Heart left ventricle (tissue), 16 donors: ENCODE measurements around the gene BCAN. TPM values are rescaled to one million over a fixed set of nuclear protein-coding genes. Genes with fewer than 3 reads are reported as not detected.
A peak's percentile ranks its signal among the peaks of the same experiment; 100 is the strongest.

ENCODE experiments used
- ATAC-seq, 4 donors: fragments of 200-7000 bp; cut with Tn5 transposase; one replicate each; pipeline ENCODE4 v1.9.1; 2020 to 2022; ENCODE audit warnings: moderate library complexity in 4 of 4, mild to moderate bottlenecking in 3 of 4, moderate number of reproducible peaks in 1 of 4
- DNase-seq, 5 donors: peaks; one replicate each; pipeline ENCODE4 v3.0.0-alpha.2; 2020
- H3K27ac ChIP-seq, 12 donors: fragments of 200-600 bp; sonication (generic) in 4 of 12; one replicate each; pipeline versions ENCODE4 v1.5.0 to v1.8.0; 2016 to 2022; ENCODE audit warnings: mild to moderate bottlenecking in 2 of 12
- H3K27me3 ChIP-seq, 9 donors: fragments of 200-600 bp; sonication (generic) in 2 of 9; one replicate each; pipeline versions ENCODE4 v1.5.1 to v1.8.0; 2016 to 2022; ENCODE audit warnings: mild to moderate bottlenecking in 3 of 9
- H3K36me3 ChIP-seq, 9 donors: fragments of 200-600 bp; sonication (generic) in 2 of 9; one replicate each; pipeline versions ENCODE4 v1.5.0 to v1.8.0; 2018 to 2022; ENCODE audit warnings: mild to moderate bottlenecking in 2 of 9
- H3K4me1 ChIP-seq, 12 donors: fragments of 200-600 bp; sonication (generic) in 4 of 12; one replicate each; pipeline versions ENCODE4 v1.5.0 to v1.8.0; 2016 to 2022; ENCODE audit warnings: mild to moderate bottlenecking in 3 of 12
- H3K4me3 ChIP-seq, 12 donors: fragments of 200-600 bp; sonication (generic) in 4 of 12; one replicate each; pipeline versions ENCODE4 v1.5.0 to v1.8.0; 2017 to 2022; ENCODE audit warnings: mild to moderate bottlenecking in 9 of 12, moderate library complexity in 4 of 12
- H3K9me3 ChIP-seq, 12 donors: fragments of 200-600 bp; sonication (generic) in 4 of 12; one replicate each; pipeline versions ENCODE4 v1.5.0 to v1.8.0; 2016 to 2022; ENCODE audit warnings: mild to moderate bottlenecking in 1 of 12
- POLR2A ChIP-seq, 2 donors: fragments of 450-650 bp; IDR thresholded peaks; one replicate each; pipeline ENCODE4 v1.6.1; 2017; ENCODE audit warnings: antibody characterized with exemption in 2 of 2, mild to moderate bottlenecking in 2 of 2, moderate library complexity in 2 of 2
- WGBS, 4 donors: extraction: QIAGEN DNeasy Blood & Tissue Kit in 2 of 4; methylation state at CpG; one replicate each; pipeline versions ENCODE4 v1.1.5 to v1.1.7; 2013 to 2018; 5-methylcytosine and 5-hydroxymethylcytosine counted together
- intact Hi-C, 10 donors: fragments of 100-400 bp; cut with DNase I; formaldehyde crosslinking; loops; one replicate each; pipeline versions ENCODE4 v1.11.1 to v1.14.2; 2022
- polyA plus RNA-seq, 2 donors: library from polyadenylated mRNA; stranded (reverse); fragments of 200-250 nt; gene quantifications; one replicate each; pipeline ENCODE4 v1.2.3, GENCODE V29; 2013
- total RNA-seq, 9 donors: library from RNA; depleted of rRNA in 2 of 9; stranded (reverse); fragments of >200 nt in 2 of 9; fragmentation: NEBNext Ultra II Directional in 3 of 9; extraction: Animal tissue kit (Norgen Biotek cat#: 25700) in 3 of 9; gene quantifications; one replicate each; pipeline versions ENCODE4 v1.1.0 to v1.2.4, GENCODE V29; 2016 to 2023
- TF ChIP-seq, protein P1 (sequence below), 12 donors: fragments of 200-600 bp; sonication (generic) in 4 of 12; IDR thresholded peaks; one replicate each; pipeline versions ENCODE4 v1.5.0 to v1.8.0; 2018 to 2022; ENCODE audit warnings: antibody characterized with exemption in 12 of 12, mild to moderate bottlenecking in 5 of 12
- donor health status: ischemic (EF 13 %, LVEDD 7.1; RV severe dilation, severe dysfunction).
- donor health status: healthy with polysubstance abuse.
- donor health status: DM: no; HTN: yes; CAD: no.
- donor health status: DM: no; HTN: no; CAD: no.
- donor health status: ischemic (EF 25% LVEDD 6.9; RV normal size, moderate dysfunction).
- donor health status: ischemic (EF 25% LVEDD 5.7; RV mildly dilated, moderate dysfunction).
- donor health status: healthy.
- donor health status: DM: yes; HTN: yes; CAD: no.
- donor health status: ischemic (EF 35%, LVEDD 5.7; RV mildly dilated, moderate dysfunction).
- donor health status: nonischemic (EF 11% LVEDD 7.7; RV severe dilation, severe dysfunction).
- donor health status: DM: yes; HTN: yes; CAD: no.
- donor health status: PGD.
- donor health status: ischemic (EF 29% LVEDD 5.4; RV normal size, mild dysfunction).
- donor health status: nonischemic (EF 23%, LVEDD 6.1; RV moderate dilation, normal function).

The BCAN gene
- total and polyA plus RNA-seq, 11 donors = 0.09 to 0.27 (median 0.13) TPM; not detected in 5

DNA sequence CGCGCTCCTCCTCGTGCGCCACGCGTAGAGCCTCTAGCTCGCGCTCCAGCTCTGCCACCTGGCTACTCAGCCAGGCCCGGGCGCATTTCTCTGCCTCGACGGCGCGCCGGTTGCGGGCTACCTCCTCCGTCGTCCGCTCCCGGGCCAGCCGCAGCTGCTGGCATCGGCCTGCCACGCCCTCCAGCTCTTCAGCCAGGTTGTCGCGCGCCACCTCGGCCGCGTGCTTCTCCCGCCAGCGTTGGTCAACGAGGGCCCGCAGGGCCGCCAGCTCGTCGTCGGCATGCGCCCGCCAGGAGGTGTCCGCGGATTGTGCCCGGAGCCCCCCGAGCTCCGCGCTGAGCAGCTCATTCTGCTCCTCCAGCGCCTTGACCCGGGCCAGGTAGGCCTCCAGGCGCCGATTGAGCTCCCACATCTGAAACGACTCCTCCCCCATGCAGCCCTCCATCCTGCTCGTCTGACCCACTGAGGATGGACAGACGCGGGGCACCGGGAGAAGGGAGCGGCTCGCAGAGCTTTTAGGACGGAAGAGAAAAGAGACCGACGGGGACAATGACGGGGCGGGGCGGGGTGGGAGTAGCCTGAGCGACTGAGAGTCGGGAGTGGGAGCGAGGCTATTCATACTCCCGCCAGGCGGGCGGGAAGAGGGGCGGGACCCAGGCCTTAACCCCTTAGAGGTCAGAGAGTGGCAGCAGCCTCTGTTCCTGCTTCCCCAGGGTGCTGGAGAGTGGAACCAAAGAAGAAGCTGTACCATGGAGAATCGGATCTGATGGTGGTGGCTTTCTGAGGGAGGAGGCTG is 35.1 kb downstream of the BCAN start, which contains the start of gene NES:
TSS of gene NES (minus strand) at position 588 of the 796 bp plus-strand sequence. CDS start at position 445, 143 bp downstream.
- ATAC-seq (peak; percentile 85 to 92 (median 88)), DNase-seq (peak; percentile 86 to 91 (median 90))
- peak within 1 kb of the TSS; percentile 51 to 92 (median 70) for H3K4me3 ChIP-seq
- H3K27ac ChIP-seq = peak within 1 kb of the TSS; percentile 84 to 98 (median 91)
- TF ChIP-seq, protein P1, sequence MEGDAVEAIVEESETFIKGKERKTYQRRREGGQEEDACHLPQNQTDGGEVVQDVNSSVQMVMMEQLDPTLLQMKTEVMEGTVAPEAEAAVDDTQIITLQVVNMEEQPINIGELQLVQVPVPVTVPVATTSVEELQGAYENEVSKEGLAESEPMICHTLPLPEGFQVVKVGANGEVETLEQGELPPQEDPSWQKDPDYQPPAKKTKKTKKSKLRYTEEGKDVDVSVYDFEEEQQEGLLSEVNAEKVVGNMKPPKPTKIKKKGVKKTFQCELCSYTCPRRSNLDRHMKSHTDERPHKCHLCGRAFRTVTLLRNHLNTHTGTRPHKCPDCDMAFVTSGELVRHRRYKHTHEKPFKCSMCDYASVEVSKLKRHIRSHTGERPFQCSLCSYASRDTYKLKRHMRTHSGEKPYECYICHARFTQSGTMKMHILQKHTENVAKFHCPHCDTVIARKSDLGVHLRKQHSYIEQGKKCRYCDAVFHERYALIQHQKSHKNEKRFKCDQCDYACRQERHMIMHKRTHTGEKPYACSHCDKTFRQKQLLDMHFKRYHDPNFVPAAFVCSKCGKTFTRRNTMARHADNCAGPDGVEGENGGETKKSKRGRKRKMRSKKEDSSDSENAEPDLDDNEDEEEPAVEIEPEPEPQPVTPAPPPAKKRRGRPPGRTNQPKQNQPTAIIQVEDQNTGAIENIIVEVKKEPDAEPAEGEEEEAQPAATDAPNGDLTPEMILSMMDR (IDR thresholded peaks at IDR 0.05) = no peak
- TF ChIP-seq POLR2A (IDR thresholded peaks at IDR 0.05) = peak in 1 of 2 donors; percentile 58
- H3K4me1 ChIP-seq = peaks cover 4 to 58% (median 39%) of the 10 kb centered on the region in 12 donors
- intact Hi-C loops = loop anchor here in 5 of 10 donors (1.0 to 5.0 kb wide), 3 partner anchors 17 to 175 kb away; partner anchors contain the start of gene MEF2D (in 1 of the 5)
- H3K27me3 ChIP-seq = peaks cover 0 to 47% (median 0%) of the 10 kb centered on the region in 9 donors
- H3K36me3 ChIP-seq = peaks cover 0 to 32% (median 19%) of the 10 kb centered on the region in 9 donors
- no peaks in the 10 kb centered on the region for H3K9me3 ChIP-seq
- 0 to 1% (median 1%) methylated on average over 19 to 70 of the region's 70 CpGs for WGBS, 4 donors

DNA sequence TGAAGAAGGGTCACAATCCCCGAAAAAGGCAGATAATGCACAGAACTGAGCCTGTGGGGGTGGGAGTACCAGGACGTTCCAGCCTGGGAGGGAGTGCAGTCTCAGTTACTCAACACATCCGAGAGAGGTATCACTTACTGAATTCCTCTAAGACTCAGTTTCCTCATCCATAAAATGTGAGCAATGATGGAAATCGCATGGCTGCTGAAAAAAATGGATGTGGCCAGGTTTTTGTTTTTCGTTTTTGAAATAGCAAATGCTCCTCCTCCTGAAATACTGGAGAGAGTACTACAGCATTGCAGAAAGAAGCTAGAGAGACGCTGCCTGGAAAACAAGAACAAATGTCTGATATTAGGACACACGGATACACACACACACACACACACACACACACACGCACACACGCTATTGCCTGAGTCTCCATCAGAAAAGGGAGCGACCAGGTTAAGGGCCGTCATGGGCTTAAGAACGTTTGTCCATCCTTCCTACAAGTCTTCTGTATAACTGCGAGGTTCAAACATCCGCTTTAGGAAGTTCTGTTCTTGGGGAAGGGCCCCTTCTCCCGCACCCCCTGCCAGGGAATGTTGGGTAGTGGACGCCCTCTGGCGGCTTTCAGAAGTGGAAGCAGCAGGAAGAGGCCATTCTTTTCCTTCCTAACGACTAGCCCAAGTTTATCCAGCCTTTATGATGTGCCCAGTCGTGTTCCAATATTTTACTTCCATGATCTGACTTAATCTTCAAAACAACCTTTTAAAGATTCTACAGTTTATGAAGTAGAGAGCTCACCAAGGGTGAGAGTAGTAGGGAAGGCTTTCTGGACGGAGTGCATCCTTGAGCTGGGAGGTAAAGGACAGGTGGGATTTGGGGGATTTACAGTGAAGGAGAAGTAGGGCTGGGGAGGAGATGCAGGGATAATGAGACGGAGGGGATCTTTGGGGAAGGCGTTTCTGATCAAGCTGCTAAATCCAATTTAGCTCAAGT is 36.0 kb downstream of the BCAN start:
- Histone ChIP-seq H3K9me3 (no peaks in the 10 kb centered on the region), H3K27ac (peak overlapping the region in 11 of 12 donors; percentile 64 to 98 (median 91)), H3K4me3 (peak overlapping the region in 11 of 12 donors; percentile 51 to 92 (median 69)), H3K27me3 (peaks cover 0 to 47% (median 0%) of the 10 kb centered on the region in 9 donors), H3K36me3 (peaks cover 0 to 23% (median 10%) of the 10 kb centered on the region in 9 donors), H3K4me1 (peaks cover 4 to 51% (median 33%) of the 10 kb centered on the region in 12 donors)
- intact Hi-C loops = loop anchor here (1.0 to 5.0 kb wide), 6 partner anchors 18 to 176 kb away; partner anchors contain the start of gene MEF2D (in 1 of the 10)
- peak; percentile 80 to 89 (median 85) for DNase-seq
- peak; percentile 35 to 79 (median 70) for ATAC-seq
- TF ChIP-seq, protein P1 (IDR thresholded peaks at IDR 0.05) = peak; percentile 75 to 98 (median 90)
- no peak for TF ChIP-seq POLR2A (IDR thresholded peaks at IDR 0.05)
- 2 to 3% (median 3%) methylated on average over 22 of the region's 22 CpGs for WGBS, 4 donors

DNA sequence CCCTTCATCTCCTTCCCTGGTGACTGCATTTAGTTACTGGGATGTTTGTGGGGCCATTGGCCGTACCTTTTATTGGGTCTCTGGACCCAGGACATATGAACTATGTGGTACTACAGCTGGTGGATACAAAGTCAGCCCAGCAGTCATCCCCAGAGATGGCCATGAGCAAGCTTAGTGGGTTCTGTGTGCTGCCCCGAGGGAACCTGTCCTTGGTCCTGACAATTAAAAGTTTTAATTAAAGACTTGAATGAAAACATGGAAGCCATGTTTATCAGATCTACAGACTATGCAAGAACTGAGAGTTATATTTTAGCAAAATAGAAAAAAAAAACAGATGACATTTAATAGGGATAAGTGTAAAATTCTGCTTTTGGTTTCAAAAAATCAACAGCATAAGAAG is 38.1 kb downstream of the BCAN start:
- Histone ChIP-seq H3K4me3 (no peak overlapping the region), H3K36me3 (peaks cover 0 to 1% (median 0%) of the 10 kb centered on the region in 9 donors), H3K27me3 (peaks cover 0 to 51% (median 0%) of the 10 kb centered on the region in 9 donors), H3K27ac (no peak overlapping the region), H3K4me1 (peaks cover 0 to 29% (median 16%) of the 10 kb centered on the region in 12 donors), H3K9me3 (no peaks in the 10 kb centered on the region)
- ATAC-seq = no peak
- intact Hi-C loops = loop anchor here in 3 of 10 donors (5.0 to 10.0 kb wide), 3 partner anchors 33 to 215 kb away; partner anchors contain the start of gene PEAR1 (in 1 of the 3)
- TF ChIP-seq, protein P1 (IDR thresholded peaks at IDR 0.05) = no peak
- TF ChIP-seq POLR2A (IDR thresholded peaks at IDR 0.05) = no peak
- 61 to 76% (median 67%) methylated on average over 2 of the region's 2 CpGs for WGBS, 4 donors
- DNase-seq = no peak
